ENCODE results near the gene HBG1.
"Not testable (repeated sequence)": the region's sequence is repeated elsewhere in the genome, so short reads cannot be mapped to it uniquely, and the experiment has no call there.

The HBG1 gene

DNA sequence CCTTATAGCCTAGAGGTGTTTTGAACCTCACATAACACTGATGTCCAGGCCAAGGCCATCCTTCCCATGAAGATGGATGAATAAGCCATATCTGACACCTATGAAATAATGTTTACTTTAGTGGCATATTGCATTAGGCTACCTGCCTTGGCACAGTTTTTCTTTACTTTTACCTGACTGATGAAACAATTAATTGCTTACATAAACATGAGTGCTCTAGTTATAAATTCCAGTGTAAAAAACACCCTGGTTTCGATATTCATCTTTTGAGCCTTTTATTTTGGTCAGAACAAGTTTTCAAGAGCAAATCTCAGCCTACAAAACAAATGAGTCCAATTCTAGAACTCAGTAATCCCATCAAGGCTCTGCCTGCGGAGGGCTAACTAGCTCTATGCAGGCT lies 27.0 kb upstream of the HBG1 start:
- DNase-seq = no peak

DNA sequence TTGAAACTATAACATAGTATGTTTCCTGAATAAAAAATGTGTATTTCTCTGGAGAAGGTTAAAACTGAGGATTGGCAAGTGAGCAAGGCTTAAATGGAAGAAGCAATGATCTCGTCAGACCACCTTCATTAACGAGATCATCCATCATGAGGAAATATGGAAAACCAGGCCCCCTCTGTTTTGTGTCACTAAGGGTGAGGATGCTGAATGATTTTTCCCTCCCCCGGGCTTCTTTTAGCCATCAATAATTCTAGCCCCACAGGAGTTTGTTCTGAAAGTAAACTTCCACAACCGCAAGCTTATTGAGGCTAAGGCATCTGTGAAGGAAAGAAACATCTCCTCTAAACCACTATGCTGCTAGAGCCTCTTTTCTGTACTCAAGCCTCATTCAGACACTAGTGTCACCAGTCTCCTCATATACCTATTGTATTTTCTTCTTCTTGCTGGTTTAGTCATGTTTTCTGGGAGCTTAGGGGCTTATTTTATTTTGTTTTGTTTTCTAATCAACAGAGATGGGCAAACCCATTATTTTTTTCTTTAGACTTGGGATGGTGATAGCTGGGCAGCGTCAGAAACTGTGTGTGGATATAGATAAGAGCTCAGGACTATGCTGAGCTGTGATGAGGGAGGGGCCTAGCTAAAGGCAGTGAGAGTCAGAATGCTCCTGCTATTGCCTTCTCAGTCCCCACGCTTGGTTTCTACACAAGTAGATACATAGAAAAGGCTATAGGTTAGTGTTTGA lies 25.9 kb upstream of the HBG1 start:
- DNase-seq = no peak

- DNase-seq = no peak
These were observed 24.7 kb upstream of the HBG1 start for GRCh38 chr11:5274395-5274794.

GRCh38 chr11:5272395-5273017 lies 22.8 kb upstream of the HBG1 start:
- no peak for DNase-seq

DNA sequence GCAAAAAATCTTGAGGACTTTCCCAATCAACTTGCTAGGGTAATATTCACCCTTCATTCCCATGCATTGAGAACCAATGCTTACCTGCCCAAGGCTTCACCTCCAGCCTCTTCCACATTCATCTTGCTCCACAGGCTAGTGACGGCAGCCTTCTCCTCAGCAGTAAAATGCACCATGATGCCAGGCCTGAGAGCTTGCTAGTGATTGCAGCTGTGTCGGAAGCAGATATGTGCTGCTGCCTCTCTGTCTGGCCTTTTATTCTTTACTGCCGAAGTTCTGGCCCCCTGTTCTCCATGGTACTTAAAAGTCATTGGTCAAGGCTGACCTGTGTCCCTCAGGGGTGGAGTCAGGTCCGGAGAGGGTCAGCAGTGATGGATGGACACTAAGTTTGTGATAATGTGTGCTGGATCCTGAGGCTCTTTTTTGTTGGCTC lies 20.1 kb upstream of the HBG1 start, which contains the start of gene HBE1:
TSS of gene HBE1 (minus strand) at position 231 of the 433 bp plus-strand sequence. CDS start at position 176, 55 bp downstream.
- no peak for DNase-seq

DNA sequence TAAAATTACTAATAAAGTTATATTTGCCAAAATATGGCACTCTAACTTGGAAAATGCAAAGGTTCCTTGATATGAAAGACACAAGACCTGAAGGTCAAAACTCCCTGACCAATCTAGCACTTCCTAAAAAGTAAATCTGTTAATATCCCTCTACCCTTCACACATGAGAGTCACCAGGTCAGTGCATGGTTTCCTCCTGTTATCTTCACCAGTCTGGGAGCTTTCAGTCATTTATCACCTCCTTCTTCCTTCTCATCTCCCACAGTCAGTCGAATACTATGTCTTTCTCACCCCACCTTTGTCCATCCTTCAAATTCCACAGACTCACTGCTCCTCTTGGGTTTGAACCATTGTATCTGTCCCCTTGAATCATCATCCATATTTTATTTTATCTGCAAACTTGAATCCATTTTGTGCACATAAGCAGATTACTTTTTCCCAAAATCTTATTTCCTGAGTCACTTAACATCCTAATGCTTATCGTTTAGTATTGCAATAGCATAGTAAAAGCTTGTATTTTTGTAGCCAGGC lies 17.4 kb upstream of the HBG1 start:
- DNase-seq = no peak

- no peak for DNase-seq
These were observed 17.0 kb upstream of the HBG1 start for GRCh38 chr11:5266609-5267008.

GRCh38 chr11:5265832-5266231 lies 16.2 kb upstream of the HBG1 start:
- DNase-seq = no peak

- DNase-seq = no peak
These were observed 9.0 kb upstream of the HBG1 start for GRCh38 chr11:5258543-5259262.

DNA sequence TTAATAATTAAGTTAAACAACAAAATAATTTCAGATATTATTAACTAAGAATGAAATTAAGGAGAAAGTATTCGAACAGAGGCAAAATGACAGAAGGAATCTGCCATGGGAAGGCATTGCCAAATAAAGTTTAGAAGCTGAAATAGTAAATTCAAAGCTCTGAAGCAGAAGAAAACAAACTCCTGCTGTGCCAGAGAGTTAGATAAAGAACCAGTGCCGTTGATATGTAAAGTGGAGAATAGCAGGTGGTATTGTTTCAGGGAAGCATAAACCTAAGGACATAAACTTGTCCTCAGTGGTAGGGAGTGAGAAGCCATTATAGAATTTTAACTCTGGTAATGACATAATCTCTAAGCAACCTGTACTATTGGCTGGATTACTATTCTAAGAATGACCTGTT lies 7.6 kb upstream of the HBG1 start:
- no peak for DNase-seq

GRCh38 chr11:5254646-5255413 lies 5.2 kb upstream of the HBG1 start, which contains the start of gene HBG2:
Gene HBG2, minus strand, starts transcription at chr11:5254781. Its CDS starts 53 bp downstream, at chr11:5254728.
- DNase-seq = not testable (repeated sequence)

DNA sequence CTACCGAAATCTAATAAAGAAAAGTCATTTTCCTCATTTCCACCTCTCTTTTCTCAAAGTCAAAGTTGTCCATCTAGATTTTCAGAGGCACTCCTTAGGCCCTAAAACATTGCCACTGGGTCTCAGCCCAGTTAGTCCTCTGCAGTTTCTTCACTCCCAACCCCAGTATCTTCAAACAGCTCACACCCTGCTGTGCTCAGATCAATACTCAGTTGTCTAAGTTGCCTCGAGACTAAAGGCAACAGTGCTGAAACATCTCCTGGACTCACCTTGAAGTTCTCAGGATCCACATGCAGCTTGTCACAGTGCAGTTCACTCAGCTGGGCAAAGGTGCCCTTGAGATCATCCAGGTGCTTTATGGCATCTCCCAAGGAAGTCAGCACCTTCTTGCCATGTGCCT lies 4.4 kb upstream of the HBG1 start:
- not testable (repeated sequence) for DNase-seq

GRCh38 chr11:5253440-5253839 lies 3.8 kb upstream of the HBG1 start:
- DNase-seq = not testable (repeated sequence)

- no peak for DNase-seq
These were observed 3.2 kb upstream of the HBG1 start for GRCh38 chr11:5252919-5253265.

GRCh38 chr11:5252192-5252918 lies 2.7 kb upstream of the HBG1 start:
- no peak for DNase-seq

GRCh38 chr11:5251746-5252145 lies 2.1 kb upstream of the HBG1 start:
- no peak for DNase-seq

- no peak for DNase-seq
These were observed 1.0 kb upstream of the HBG1 start for GRCh38 chr11:5250543-5251204.

GRCh38 chr11:5248498-5248897 lies 1.2 kb downstream of the HBG1 start:
- DNase-seq = not testable (repeated sequence)

- DNase-seq = no peak
These were observed 2.0 kb downstream of the HBG1 start for GRCh38 chr11:5247472-5248192.

DNA sequence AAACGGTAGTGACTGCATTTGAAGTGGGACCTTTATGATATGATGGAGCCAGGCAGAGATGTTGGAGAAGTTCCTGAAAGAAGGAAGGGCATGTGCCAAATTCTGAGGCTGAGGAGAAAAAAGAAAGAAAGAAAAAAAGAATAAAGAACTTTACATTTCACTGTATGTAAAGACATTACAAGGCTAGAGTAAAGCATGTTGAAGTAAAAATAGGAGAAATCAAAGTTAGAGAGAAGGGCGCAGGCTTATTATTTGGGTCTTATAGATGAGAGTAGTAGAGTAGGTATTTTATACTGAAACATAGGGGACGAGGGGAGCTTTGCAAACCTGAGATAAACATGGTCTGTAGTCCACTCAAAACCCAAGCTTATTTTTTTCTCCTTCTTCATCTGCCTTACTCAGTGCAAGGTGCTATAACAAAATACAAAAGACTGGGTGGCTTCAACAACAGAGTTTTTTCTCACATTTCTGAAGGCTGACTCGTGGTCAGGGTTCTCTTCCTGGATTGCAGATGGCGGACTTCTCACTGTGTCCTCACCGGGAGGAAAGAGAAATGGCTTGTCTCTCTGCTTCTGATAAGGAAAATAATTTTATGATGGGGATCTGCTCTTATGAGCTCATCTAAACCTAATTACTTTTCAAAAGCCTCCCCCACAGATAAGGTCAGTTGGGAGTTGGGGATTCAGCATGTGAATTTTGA lies 2.7 kb downstream of the HBG1 start:
- no peak for DNase-seq

All from GOT3 (cell line).